Hematopoietic multipotent progenitor cell treated with erythropoietin and hydrocortisone succinate and interleukin-3 and kit ligand, for 15 days (in vitro differentiated cells): ENCODE results near the gene SLX4IP.

Experiments used
- DNase-seq: peaks from one replicate; pipeline ENCODE4 v3.0.0-alpha.2; 2015; ENCODE audit warnings: low spot score

Gene SLX4IP

DNA sequence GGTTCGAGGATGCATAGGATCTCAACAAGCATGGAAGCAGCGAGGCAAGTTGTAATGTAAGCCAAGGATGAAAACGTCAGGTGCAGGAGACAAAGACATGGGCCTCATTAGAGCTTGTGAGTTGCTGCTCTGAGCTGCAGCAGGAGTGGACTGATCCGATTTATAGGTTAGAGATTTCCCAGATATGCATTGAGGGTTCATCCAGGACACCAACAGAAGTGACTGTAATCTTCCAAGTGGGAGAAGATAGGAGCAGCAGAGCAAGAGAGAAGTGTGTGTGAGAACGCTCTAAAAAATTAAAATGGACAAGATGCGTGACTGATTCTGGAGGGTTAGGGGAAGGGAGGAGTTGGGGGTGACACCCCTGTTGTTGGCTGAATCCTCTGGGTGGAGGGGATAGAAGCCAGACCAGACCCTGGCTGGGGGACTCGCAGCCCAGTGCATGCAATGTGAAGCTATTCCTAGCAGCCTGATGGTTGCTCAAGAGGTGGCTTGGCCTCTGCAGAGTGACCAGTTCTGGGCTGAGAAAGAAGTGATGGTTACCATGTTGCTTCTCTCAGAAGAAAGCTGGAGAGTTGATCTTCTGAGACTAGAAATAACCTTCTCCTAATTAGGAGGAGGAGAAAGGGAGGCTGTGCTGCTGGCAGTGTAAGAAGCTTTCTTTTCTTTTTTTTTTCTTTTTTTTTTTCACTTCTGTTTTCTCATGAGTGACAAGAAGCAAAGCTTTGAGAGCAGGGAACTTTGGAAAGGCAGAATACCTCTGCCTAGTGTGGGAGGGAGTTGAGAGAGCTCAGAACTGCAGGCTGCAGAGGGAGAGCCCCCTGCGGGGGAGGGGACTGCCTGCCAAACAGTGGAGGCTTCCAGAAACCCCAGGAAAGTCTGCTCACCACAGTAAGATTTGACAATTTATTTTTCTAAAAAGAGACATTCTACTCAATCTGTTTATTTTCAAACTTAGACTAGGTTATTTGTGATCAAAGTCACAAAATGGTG lies 116.9 kb downstream of the SLX4IP start:
- DNase-seq = no peak

DNA sequence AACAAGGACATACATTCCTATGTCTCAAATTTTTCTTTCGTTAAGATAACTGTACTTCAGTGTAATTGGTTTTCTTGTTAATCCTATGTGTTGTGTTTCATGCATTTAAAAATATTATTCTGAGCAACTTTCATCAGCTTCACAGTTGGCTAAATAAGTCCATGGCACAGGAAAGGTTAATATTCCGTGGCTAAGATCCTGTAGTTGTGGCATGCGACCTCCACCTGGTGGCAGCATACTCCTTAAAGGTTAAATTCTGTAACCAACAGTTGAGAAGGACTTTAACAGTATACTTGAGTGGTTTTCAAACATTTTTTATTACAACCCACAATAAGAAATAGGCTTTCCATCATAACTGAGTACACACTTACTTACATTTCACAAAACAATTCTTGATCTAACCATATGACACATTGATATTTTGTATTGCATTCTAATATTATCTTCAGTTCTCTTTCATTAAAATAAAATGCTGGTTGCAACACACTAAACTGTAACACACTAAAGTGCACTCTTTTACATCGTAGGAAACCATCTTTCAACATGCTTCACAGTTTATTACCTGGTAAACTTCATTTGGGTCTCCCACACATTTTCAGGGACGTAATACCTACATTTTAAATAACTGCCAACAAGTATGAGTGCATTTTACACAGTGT lies 118.3 kb downstream of the SLX4IP start:
- peak; percentile 63 for DNase-seq

DNA sequence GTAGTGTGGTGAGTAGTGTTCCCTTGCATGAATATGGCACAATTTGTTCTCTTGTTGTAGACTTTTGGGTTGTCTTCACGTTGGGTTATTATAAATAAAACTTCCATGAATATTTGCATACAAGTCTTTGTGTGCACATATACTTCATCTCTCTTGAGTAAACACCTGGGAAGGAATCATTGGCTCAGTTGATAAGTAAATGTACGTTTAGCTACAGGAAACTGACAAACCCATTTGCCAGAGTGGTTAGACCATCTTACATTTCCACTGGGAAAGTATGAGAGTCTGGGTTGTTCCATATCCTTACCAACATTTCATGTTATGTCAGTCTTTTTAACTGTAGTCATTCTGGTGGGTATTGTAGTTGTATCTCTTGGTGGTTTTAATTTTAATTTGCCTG lies 119.2 kb downstream of the SLX4IP start:
- DNase-seq = no peak

DNA sequence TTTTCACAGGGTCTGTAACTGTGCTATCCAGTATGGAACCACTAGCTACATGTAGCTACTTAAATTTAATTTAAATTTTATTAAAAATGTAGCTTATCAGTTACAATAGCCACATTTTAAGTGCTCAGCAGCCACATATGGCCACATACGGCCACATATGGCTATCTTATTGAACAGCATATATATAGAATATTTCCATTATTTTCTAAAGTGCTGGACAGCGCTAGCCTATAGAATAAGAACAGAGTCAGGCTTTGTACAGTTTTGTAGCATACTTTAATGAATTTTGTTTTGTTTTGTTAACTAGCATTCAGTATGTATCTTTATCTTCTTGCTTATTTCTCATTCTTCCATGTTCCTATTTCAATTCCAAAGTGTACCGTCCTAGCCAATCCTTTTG lies 120.3 kb downstream of the SLX4IP start:
- DNase-seq = no peak

DNA sequence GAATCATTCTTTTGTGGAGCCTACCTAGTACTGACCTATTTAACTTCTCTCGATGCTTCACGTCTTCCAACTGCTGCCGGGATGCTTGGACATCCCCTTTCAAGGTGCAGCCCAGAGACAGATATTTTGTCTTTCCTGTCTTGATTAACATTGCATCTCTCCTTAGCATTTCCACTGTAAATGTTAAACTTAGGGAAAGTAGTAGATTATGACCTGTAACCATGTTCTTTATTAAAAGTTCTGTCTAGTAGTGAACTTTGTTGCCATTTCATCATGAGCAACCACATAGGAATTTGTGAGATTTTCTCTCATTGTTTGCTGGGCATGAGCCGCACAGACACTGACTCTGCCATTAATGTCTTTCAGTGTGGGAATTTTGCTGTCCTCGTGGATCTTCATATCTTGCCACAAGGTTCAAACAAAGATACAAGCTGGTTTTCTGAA lies 120.8 kb downstream of the SLX4IP start:
- no peak for DNase-seq

DNA sequence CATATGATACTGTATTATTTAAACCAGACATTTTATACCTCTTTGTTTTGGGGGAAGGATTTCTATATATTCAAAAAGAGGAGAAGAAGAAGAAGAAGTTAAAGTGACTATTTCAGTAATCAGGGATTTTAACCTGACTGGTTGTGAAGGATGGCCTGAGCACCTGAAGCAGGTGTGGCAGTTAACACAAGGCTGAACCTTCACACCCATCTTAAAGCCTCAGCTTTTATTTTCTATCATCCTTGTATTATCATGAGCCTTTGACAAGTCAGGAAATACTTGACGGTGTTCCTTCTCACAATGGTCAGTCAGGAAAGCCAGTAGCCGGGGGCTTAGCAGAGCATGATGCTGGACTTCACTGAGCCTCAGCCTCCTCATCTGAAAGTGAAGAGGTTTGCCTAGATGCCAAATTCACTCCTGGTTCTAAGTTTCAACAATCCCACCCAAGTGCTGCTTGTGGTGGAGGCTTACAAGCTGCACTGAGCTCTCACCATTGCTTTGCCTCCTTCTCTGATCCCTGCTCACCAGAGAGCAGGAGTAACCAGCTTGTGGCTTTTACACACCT lies 121.5 kb downstream of the SLX4IP start:
- DNase-seq = no peak

DNA sequence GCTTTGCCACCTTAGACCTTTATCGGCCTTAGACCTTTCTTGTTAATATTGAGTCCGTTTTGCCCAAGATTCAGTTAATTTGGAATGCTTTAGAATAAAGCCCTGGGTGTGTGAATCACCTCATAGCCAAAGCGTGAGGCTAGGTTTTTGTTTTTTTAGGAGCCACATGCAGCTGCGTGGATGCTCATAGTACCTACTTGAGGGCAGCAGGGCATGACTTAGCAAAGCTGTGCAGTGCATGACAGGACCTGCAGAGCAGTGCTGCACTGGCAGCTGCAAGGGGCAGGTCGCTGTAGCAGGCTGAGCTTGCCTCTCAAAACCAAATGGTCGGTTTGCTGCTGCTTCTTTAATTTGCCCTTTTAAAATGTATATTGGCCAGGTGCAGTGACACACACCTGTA lies 122.6 kb downstream of the SLX4IP start:
- no peak for DNase-seq

DNA sequence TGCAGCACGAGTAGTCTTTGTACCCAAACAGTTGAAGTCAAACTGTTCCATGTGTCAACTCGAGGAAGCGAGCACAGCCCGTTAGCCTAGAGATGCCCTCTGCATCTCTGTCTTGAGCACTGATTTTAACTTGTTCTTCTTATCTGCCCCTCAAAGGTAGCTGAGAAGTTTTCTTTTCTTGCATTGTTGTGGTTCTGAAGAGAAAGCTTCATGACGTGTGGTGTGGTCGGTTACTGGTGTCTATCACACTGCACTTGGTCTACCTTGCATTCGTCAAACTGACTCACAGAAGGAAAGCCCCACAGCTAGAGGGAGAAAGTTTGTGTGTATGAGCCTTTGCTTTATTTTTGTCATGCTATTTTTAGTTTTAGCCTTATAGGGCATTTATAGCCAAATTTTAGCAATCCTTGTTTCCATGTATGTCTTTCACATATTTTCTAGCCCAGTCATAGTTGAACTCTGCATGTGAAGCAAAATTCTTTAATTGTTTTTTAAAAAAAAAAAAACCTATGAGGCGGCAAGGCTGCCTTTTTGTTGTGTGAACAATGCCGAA lies 123.6 kb downstream of the SLX4IP start:
- DNase-seq = no peak

DNA sequence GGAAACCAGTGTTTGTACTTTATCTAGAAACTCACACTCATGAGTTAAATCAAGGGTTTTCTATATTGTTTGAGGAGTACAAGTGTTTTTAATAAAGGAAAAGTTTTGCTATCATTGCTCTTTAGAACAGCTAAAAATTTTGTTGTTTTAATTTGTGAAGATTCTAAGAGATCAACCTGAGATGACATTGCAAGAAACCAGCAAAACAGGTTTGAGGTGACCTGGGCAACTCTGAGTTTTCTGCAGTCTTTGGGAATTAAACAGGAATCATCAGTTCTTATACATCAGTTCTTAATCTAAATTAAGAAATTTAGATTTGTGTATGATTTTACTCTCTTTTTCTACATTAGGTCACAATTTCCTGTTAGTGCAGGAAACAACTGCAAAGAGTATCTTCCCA lies 124.2 kb downstream of the SLX4IP start:
- no peak for DNase-seq

DNA sequence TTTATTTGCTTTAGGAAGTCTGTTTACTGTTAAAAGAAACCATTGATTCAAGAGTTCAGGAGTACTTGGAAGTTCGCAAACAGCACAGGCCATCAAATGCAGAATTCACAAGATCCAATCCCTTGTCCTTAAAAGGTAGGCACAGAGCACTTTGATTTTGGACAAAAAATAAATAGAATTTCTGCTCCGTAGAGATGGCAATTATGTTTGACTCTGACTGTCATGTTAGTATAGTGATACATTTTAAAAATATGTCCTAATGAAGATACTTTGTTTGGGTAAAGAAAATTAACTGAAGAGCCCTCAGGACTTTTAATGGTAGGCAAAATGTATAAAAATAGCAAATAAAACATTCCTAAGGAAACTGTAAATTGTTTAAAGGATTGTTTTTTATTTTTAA lies 125.6 kb downstream of the SLX4IP start:
- DNase-seq = no peak

DNA sequence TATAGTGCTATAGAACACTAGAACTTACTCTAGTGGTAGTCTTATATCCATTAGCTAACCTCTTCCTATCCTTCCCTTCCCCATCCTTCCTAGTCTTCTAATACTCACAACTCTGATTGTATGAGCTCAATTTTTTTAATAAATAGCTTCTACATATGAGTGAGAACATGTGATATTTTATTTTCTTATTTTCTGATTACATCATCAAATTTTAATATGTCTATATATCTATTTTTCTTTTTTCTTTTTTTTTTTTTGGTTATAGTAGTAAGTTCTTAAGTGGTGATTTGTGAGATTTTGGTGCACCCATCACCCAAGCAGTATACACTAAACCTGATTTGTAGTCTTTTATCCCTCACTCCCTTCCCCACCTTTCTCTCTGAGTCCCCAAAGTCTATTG lies 126.2 kb downstream of the SLX4IP start:
- no peak for DNase-seq

DNA sequence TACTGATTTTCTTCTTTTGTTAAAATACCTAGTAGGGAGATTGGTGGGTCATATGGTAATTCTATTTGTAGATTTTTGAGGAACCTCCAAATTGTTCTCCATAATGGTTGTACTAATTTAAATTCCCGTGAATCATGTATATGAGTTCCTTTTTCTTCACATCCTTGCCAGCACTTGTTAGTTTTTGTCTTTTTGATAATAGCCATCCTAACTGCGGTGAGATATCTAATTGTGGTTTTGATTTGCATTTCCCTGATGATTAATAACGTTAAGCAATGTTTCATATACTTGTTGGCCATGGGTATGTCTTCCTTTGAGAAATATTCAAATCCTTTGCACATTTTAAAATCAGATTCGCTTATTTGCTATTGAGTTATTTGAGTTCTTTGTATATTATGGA lies 127.8 kb downstream of the SLX4IP start:
- no peak for DNase-seq

DNA sequence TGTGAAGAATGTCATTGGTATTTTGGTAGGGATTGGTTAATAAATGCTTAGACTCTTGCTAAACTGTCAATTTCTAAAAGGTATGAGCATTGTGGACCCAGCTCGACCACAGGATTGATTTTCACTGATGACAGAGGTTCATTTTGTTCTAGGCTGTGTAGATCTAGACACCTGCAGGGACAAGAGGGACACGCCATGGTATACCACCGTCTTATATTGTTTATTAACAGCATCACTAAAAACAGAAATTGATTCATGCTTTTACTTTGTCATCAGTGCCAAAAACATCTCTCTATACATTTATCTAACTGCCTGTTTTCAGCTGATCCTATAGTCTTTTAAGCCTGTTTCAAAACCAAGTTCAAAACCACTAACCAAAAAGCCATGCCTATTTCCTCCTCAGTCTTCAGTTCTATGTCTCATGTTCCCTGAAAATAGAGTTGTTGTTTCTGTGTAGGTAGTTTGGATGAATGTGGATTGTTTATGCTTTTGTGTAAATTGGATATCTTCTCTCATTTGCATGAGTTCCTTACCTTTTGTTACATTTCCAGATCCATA lies 128.9 kb downstream of the SLX4IP start:
- DNase-seq = no peak

DNA sequence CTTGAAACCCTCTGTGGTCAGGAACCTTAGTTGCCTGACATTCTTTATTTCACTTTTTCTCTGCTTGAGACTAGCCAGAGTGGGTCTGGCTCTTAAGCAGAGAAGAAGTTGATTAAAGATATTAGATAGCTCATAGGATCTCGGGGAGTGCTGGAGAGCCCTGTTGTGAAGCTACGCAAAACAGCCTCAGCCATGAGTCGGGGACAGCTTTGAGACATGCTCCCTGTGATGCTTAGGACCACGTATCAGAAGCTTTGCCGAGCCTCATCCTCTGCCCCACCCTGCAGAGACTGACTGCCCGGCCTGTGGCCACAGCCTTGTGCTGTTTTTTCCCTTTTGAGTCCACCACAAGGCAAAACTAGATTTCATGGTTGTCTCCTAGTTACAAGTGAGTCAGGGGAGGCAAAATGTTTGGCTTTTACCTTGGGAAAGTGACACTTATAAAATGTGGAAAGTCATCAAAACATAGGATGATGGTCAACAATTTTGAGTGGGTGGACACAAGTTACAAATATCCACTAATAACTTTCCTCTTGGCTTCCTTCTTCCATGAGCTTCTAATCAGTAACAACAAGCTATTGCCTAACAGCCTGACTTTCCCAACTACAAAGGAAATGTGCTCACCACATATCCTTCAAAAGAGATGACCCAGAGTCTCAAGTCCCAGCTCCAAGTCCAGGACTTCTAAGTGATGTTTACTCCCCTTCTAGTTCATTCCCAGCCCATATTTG lies 130.3 kb downstream of the SLX4IP start:
- no peak for DNase-seq

DNA sequence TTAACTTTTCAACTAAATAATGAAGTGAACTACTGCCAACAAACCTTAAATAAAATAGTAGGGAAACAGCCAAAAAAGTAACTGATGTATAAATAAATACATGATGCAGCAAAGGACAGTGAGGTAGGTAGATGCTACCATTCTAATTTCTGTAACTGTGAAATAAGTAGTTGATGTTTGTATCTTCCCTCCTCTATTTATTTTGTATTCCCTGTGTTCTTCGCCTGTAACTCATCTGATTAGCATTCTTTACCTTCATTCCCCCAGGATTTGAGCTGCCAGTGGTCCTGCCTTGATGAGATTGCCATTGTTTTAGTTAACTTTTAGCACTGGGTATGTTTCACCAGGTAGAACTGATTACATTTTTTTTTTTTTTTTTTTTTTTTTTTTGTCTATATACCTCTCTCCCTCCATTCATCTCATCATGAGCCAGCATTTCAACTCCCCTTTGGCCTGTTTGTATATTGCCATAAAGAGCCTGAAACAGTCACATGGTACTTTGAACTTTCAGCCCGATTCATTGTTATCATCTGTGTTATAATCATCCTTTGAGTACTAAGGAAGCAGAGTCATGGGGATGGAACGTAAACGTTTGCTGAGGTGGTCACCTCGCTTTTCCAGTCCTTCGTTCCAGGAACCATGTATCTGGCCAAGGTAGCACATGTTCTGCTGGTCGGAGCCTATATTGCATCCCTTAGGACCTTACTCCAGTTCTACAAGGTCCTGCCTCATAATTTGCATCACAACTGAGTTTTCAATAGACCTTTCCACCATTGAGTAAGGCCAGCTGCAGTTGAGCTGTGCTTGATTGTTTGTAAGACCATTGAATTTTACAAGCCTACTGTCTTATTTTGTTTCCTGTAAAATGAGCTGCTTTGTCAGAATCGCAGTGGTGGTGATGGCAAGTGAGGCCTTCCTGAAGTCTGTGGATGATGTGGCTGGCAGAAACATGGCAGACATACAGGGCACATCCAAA lies 131.1 kb downstream of the SLX4IP start:
- DNase-seq = no peak

DNA sequence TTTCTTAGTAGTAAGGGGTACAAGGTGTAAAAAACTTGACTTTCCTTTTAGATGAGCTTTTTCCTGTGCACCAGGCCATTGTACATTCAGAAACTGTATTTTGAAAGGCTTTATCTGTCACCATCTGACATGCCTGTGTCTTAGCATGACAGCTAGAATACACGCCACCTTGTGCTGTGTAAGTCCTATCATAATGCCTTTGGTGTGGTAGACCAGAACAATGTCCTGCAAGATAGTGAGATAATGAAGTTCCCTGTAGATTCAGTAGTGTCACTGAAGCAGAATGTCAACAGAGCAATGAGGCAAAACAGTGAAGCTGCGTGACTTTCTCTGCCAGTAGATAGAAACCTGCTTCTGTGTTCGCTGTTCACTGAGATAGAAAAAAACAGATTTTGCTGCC lies 132.9 kb downstream of the SLX4IP start:
- DNase-seq = no peak

DNA sequence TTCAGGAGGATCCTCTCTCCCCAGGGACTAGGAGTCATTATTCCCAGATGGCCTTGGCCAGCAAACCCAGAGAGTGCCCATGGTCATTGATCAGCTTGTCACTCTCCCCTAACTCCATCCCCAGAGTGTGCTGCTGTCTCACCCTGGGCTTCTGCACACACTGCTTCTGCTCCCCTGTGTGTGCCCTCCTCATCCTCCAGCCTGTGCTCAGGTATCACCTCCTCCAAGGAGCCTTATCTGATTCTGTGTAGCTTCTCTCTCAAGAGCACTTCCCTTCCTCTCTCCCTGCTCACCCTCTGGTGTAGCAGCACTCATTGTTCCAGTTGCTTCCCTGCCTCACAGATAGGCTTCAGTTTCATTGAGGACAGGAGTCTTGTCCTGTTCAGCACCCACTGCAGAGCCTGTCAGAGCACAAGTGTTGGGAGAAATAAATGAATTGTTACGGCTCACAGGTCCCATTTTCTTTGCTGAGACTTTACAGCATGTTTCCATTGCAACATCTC lies 136.3 kb downstream of the SLX4IP start:
- DNase-seq = no peak

DNA sequence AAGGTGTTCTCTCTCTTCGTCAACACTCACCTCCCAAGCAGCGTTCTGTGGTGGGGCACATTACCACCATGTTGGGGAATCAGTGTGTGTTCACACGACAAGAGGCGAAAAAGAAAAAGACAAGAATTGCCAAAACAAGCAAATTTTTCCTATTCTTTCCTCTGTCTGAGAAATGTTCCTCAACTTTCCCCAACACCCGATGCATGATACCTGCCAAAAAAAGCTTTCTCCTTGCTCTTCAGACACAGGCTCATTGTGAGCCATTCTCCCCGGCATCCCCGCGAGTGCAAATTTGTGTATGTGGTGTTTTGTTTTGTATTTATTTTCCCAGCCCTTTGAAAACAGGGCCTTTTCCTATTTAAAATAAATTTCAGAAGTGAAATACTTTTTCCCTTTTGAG lies 137.7 kb downstream of the SLX4IP start:
- DNase-seq = no peak

DNA sequence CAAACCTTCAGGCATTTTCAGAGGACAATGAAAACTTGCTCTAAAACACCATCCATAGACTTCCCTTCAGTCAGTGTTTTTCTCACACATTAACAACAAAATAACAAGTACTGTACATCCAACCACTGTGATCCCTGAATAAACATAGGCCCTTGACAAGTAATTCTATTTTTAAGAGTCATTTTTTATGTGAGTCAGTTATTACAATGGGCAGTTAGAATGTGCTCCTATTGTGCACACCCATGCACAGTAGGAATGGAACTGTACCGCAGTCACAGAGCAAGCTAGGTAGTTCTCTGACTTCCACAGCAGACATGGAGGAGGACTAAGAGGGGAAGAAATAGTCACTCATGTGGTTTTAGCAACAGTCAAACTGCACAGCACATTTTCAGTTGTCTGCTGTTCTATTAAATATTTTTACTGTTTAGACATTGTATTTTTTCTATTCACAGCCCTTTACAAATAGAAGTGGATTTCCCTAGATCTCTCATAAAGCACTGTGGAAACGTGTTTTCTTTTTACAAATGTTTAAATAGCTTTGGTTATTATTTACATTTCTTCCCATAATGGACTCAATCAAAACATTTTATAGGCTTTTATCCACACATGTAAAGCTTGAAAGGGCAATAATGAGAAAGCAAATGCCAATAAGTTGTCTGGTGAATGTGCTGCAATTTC lies 138.3 kb downstream of the SLX4IP start:
- no peak for DNase-seq

DNA sequence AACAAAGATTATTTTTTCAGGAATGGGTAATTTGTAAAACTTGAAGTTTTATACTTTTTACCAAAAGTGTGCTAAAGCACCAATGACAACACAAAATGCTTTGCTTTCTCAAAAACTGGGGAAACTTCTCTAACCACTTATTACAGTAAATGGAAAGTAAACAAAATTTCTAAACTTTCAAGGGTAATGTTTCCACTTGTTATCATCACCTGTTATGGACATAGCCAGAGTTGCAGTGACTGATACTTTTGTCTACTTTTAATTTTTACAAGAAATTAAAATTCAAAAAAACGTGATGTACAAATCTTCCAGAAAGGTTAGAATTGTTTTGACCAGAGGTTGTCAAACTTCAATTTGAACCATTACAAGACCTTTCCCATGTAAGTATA lies 138.8 kb downstream of the SLX4IP start:
- DNase-seq = no peak
